ENCODE results near the gene FBXL19.

GRCh38 chr16:30941600-30942425 lies 18.4 kb downstream of the FBXL19 start:
- peak; percentile 97 to 98 for TF ChIP-seq CTCF (conservative IDR thresholded peaks at IDR 0.05 in 1 of 2, IDR thresholded peaks at IDR 0.05 in 1 of 2; ENCODE audit: extremely low read depth in 1 of 2, insufficient read depth in 1 of 2, low read depth in 1 of 2, low read length in 2 of 2)
- no peak for TF ChIP-seq EZH2 (IDR thresholded peaks at IDR 0.05; ENCODE audit: borderline replicate concordance, low read length)
